Measurements from ENCODE around the gene CCL22.
"Not testable (repeated sequence)": the region's sequence is repeated elsewhere in the genome, so short reads cannot be mapped to it uniquely, and the experiment has no call there.

The CCL22 gene

DNA sequence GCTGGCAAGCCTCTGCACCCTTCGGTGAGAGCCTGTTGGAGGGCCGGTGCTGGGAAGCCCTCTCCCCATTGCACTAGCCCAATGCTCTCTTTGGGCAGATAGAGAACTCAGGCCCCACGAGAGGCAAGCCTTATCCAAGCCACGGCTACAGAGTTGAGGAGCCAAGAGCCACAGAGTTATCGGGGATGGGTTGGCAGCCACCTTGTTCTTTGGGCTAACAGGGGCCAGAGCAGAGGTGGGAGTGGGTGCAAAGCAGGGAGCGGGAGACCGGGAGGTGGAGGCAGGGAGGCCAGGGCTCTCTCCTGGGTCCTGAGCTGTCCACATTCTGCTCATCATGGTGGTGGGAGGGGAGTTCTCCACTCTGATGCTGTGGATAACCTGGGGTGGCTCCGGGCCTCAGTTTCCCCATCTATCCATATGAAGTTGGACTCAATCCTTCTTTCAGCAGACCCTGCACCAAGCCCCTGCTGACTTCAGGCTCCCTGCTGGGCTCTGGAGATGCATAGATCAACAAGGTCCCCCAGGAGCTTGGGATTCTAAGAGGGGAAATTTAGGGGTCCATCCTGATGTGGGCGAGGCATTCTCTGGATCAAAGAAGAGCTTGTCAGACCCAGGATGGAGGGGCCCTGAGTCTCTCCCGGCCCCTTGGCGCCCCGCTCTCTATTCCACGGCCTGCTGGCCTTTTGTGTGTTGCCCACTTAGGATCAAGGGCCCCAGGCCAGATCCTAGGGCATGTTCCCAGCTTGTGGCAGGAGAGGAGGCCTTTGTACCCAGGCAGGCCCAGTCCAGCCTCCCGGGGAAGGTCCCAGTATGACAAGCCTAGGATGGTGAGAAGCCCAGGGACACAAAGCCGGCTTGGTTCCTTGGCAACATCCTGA, 13.2 kb downstream of the CCL22 start:
- no peak for DNase-seq (ENCODE audit: extremely low read depth, low read depth)
- TF ChIP-seq, protein P1, sequence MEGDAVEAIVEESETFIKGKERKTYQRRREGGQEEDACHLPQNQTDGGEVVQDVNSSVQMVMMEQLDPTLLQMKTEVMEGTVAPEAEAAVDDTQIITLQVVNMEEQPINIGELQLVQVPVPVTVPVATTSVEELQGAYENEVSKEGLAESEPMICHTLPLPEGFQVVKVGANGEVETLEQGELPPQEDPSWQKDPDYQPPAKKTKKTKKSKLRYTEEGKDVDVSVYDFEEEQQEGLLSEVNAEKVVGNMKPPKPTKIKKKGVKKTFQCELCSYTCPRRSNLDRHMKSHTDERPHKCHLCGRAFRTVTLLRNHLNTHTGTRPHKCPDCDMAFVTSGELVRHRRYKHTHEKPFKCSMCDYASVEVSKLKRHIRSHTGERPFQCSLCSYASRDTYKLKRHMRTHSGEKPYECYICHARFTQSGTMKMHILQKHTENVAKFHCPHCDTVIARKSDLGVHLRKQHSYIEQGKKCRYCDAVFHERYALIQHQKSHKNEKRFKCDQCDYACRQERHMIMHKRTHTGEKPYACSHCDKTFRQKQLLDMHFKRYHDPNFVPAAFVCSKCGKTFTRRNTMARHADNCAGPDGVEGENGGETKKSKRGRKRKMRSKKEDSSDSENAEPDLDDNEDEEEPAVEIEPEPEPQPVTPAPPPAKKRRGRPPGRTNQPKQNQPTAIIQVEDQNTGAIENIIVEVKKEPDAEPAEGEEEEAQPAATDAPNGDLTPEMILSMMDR (IDR thresholded peaks at IDR 0.05; ENCODE audit: low read depth, low read length): no peak

DNA sequence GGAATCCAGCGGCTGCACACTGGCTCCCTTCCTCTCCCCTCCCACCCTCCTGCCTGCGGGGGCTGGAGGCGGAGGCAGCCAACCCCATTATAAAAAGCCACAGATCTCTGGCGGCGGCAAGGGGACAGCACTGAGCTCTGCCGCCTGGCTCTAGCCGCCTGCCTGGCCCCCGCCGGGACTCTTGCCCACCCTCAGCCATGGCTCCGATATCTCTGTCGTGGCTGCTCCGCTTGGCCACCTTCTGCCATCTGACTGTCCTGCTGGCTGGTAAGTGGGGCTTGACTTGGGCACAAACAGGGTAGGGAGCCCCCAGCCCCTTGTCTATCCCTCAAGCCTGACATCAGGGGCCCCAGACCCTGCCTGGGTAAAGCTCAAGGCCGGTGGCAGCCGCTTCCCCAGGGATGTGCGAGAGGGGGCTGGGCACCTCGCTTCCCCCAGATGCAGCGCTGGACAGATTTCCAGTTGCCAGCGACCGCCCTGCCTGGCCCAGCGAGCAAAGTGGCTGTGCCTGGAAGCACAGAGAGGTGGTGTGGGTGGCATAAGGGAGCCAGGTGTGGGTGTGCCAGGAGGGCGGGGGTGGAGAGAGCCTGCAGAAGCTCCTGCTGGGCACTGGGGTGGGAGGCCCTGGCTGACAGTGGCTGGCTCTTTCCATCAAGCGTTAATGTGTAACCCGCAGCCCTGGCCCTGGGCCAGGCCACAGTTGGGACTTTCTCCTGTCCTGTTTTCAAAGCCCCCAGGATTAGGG, 14.0 kb downstream of the CCL22 start, which contains the start of gene CX3CL1:
Gene CX3CL1 (plus strand): TSS at position 119 of the 745 bp plus-strand sequence. CDS start 79 bp downstream, at position 198.
- TF ChIP-seq, protein P1 (IDR thresholded peaks at IDR 0.05; ENCODE audit: low read depth, low read length): peak; percentile 2
- DNase-seq (ENCODE audit: extremely low read depth, low read depth): no peak

DNA sequence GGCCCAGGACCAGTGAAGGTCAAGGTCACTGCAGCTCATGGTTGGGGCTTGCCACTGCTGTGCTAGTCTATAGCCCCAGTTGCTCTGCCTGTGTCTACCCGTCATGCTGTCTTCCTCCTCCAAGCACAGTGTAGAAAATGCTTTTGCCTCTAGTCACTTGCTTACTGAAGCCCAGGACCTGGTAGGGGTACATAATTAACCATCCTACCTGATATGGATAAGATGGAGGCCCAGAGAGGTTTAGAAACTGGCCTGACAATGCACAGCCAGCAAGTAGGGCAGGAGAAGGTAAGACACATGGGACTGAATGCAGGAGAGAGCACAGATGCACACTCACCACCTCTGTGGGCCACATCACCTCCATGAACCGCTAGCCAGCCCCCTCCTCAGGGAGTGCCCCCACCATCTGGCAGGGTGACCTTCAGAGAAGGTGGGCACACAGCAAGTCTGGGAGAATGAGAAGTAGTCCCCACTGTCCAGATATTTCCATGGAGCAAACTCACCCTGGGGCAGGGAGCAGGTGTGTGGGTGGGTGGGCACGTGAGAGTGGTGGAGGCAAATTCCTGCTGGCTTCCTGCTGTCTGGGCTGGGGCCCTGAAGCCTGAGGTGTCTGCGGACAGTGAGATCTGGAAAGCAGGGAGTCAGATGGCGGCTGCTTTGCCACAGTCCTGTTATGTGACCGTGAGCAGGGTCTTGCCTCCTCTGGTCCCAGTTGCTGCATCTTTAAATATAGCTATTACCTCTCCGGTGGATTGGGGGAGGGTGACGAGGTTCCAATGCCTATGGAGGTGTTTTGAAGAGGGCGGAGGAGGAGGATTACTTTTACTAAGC, 14.7 kb downstream of the CCL22 start:
- DNase-seq (ENCODE audit: extremely low read depth, low read depth): no peak
- TF ChIP-seq, protein P1 (IDR thresholded peaks at IDR 0.05; ENCODE audit: low read depth, low read length): no peak

DNA sequence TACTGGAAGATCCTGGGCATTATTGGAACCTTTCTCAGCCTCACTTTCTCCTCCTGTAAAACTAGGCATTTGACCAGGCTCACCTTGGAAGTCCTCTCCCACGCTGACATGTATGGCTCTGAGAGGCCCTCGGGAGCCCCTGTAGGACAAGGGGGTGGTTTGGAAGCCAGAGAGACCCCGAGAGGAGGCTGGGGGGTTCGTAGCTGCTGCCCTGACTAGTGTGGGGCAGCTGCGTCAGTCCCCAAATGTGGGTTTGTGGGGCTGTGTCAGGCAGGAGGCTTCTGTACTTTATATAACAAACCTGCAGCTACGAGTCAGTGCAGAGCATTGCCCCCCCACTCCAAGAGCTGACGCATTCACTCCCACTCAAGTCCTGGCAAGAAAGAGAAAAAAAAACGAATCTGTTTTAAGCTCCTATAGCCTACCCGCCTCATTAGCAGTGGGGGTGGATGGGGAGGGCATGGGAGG, 15.5 kb downstream of the CCL22 start:
- TF ChIP-seq, protein P1 (IDR thresholded peaks at IDR 0.05; ENCODE audit: low read depth, low read length): no peak
- no peak for DNase-seq (ENCODE audit: extremely low read depth, low read depth)

DNA sequence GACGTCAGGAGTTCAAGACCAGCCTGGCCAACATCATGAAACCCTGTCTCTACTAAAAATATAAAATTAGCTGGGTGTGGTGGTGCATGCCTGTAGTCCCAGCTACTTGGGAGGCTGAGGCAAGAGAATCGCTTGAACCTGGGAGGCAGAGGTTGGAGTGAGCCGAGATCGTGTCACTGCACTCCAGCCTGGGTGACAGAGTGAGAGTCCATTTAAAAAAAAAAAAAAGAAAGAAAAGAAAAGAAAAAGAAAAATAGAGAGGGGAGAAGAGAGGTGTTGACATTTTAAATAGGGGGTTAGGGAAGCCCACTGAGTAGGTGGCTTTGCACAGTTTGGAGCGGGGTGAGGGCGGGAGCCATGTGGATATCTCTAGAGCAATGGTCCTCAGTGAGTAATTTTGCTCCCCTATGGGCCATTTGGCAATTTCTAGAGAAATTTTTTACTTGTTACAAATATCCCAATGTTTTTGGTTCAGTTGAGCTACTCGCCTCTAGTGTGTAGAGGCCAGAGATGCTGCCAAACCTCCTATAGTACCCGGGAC, 16.4 kb downstream of the CCL22 start:
- DNase-seq (ENCODE audit: extremely low read depth, low read depth): not testable (repeated sequence)

DNA sequence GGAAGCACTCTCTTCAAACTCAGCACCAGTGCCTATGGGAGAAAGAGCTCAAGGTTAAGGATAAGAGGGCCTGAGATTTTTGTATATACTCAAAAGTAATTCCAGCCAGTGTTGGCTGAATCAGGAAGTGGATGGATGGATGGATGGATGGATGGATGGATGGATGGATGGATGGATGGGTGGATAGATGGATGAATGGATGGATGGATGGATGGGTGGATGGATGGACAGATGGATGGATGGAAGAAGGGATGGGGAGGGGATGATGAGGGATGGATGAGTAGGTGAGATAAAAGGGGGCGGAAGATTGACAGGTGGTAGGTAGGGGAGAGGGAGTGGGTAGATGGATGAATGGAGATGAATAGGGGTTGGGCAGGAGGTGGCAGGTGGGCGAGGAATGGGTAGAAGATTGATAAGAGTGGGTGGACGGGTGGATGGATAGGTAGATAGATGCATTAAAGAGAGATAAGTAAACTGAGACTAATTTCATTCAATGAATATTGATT, 17.8 kb downstream of the CCL22 start:
- no peak for DNase-seq (ENCODE audit: extremely low read depth, low read depth)
- TF ChIP-seq, protein P1 (IDR thresholded peaks at IDR 0.05; ENCODE audit: low read depth, low read length): no peak

Data from AG09319 (cell line).